Fibroblast of lung (primary cell): ENCODE data around the gene MTRFR. TPM values are rescaled to one million over a fixed set of nuclear protein-coding genes. Genes with fewer than 3 reads are reported as not detected.
"Not testable (repeated sequence)": the region's sequence is repeated elsewhere in the genome, so short reads cannot be mapped to it uniquely, and the experiment has no call there.

Source experiments
- DNase-seq, 2 donors: peaks; one replicate each; pipeline versions ENCODE4 v3.0.0 to v3.0.0-alpha.2; 2010; ENCODE audit warnings: low read depth in 2 of 2
- H2AFZ ChIP-seq: 2 replicates; pipeline ENCODE4 v1.5.1; 2012; ENCODE audit warnings: low read length, control low read depth, inconsistent platforms
- H3K27ac ChIP-seq: 2 replicates; pipeline ENCODE4 v1.5.1; 2011; ENCODE audit warnings: low read length, control low read depth; ENCODE audit not compliant: insufficient read depth
- H3K27me3 ChIP-seq: 2 replicates; pipeline ENCODE4 v1.5.1; 2011; ENCODE audit warnings: mild to moderate bottlenecking, low read length; ENCODE audit not compliant: control insufficient read depth, insufficient read depth
- H3K36me3 ChIP-seq: 2 replicates; pipeline ENCODE4 v1.5.1; 2011; ENCODE audit warnings: low read length; ENCODE audit not compliant: control insufficient read depth, insufficient read depth
- H3K4me1 ChIP-seq: 2 replicates; pipeline ENCODE4 v1.5.1; 2011; ENCODE audit warnings: low read length; ENCODE audit not compliant: control insufficient read depth, insufficient read depth; ENCODE audit errors: extremely low read depth
- H3K4me2 ChIP-seq: 2 replicates; pipeline ENCODE4 v1.5.1; 2011; ENCODE audit warnings: low read length, control low read depth; ENCODE audit not compliant: insufficient read depth; ENCODE audit errors: extremely low read depth
- H3K4me3 ChIP-seq, 4 experiments: fragments of 200-600 bp in 1 of 4; sonication (generic) in 1 of 4; replicated peaks in 1 of 4; 2 replicates each; pipeline ENCODE4 v1.5.1; 2011 to 2016; ENCODE audit warnings: low read length in 4 of 4, low read depth in 3 of 4, mild to moderate bottlenecking in 3 of 4, control low read depth in 2 of 4, inconsistent platforms in 1 of 4, mixed read lengths in 1 of 4; ENCODE audit not compliant: insufficient read depth in 1 of 4; ENCODE audit errors: control extremely low read depth in 1 of 4
- H3K79me2 ChIP-seq: 2 replicates; pipeline ENCODE4 v1.5.1; 2012; ENCODE audit warnings: mild to moderate bottlenecking, low read length, inconsistent platforms; ENCODE audit not compliant: control insufficient read depth, insufficient read depth
- H3K9ac ChIP-seq: 2 replicates; pipeline ENCODE4 v1.5.1; 2011; ENCODE audit warnings: mild to moderate bottlenecking, low read length, control low read depth; ENCODE audit not compliant: insufficient read depth
- H3K9me3 ChIP-seq: 2 replicates; pipeline ENCODE4 v1.5.1; 2012; ENCODE audit warnings: low read depth, low read length; ENCODE audit not compliant: control insufficient read depth, insufficient read depth
- H4K20me1 ChIP-seq: 2 replicates; pipeline ENCODE4 v1.5.1; 2011; ENCODE audit warnings: low read length; ENCODE audit not compliant: control insufficient read depth, insufficient read depth; ENCODE audit errors: extremely low read depth
- CTCF ChIP-seq, 2 donors: IDR thresholded peaks in 1 of 2; conservative IDR thresholded peaks in 1 of 2; 1 replicate in 1 of 2; 2 replicates in 1 of 2; pipeline ENCODE4 v1.5.1; 2011 to 2012; ENCODE audit warnings: low read length in 2 of 2, control low read depth in 1 of 2, inconsistent platforms in 1 of 2, low read depth in 1 of 2, mild to moderate bottlenecking in 1 of 2
- EZH2 ChIP-seq: IDR thresholded peaks from 2 replicates; pipeline ENCODE4 v1.5.1; 2012; ENCODE audit warnings: low read length, control low read depth, mild to moderate bottlenecking; ENCODE audit errors: missing control alignments
- polyA plus RNA-seq, 2 donors: library from polyadenylated mRNA; depleted of rRNA in 1 of 2; stranded (reverse) in 1 of 2; unstranded in 1 of 2; fragments of >200 nt; gene quantifications; 2 replicates each; pipeline ENCODE4 v1.2.1, GENCODE V29; 2011 to 2012; ENCODE audit warnings: missing spikeins in 1 of 2
- total RNA-seq: library from RNA; depleted of rRNA; stranded (reverse); fragments of >200 nt; gene quantifications from 2 replicates; pipeline ENCODE4 v1.2.1, GENCODE V29; 2014

Gene MTRFR
- total and polyA plus RNA-seq, 2 donors (not counting 1 experiment from before 2014, with no cell fraction given) = 10.4 to 17.5 TPM

GRCh38 chr12:123242116-123242904 is 9.1 kb downstream of the MTRFR start:
- H3K4me2 ChIP-seq = no peak overlapping the region
- no peaks in the 10 kb centered on the region for H3K9me3 ChIP-seq
- H3K27me3 ChIP-seq = no peaks in the 10 kb centered on the region
- H3K79me2 ChIP-seq = peaks cover 11% of the 10 kb centered on the region
- H3K9ac ChIP-seq = no peak overlapping the region
- TF ChIP-seq CTCF (conservative IDR thresholded peaks at IDR 0.05 in 1 of 2, IDR thresholded peaks at IDR 0.05 in 1 of 2; ENCODE audit: low read depth in 1 of 2, low read length in 2 of 2) (no peak), EZH2 (no peak)
- no peak overlapping the region for H3K4me3 ChIP-seq
- H3K4me1 ChIP-seq = peaks cover 4% of the 10 kb centered on the region
- no peaks in the 10 kb centered on the region for H3K36me3 ChIP-seq
- H4K20me1 ChIP-seq = no peaks in the 10 kb centered on the region
- no peak for DNase-seq
- H3K27ac ChIP-seq = no peak overlapping the region
- H2AFZ ChIP-seq = no peak overlapping the region

- no peaks in the 10 kb centered on the region for H3K9me3 ChIP-seq
- H3K4me2 ChIP-seq = no peak overlapping the region
- H4K20me1 ChIP-seq = no peaks in the 10 kb centered on the region
- no peak overlapping the region for H3K27ac ChIP-seq
- no peak overlapping the region for H3K4me3 ChIP-seq
- H3K9ac ChIP-seq = no peak overlapping the region
- no peak for DNase-seq
- peaks cover 11% of the 10 kb centered on the region for H3K79me2 ChIP-seq
- H3K36me3 ChIP-seq = no peaks in the 10 kb centered on the region
- TF ChIP-seq CTCF (conservative IDR thresholded peaks at IDR 0.05 in 1 of 2, IDR thresholded peaks at IDR 0.05 in 1 of 2; ENCODE audit: low read depth in 1 of 2, low read length in 2 of 2) (no peak), EZH2 (no peak)
- H3K4me1 ChIP-seq = no peaks in the 10 kb centered on the region
- H3K27me3 ChIP-seq = no peaks in the 10 kb centered on the region
- no peak overlapping the region for H2AFZ ChIP-seq
Observed at GRCh38 chr12:123243671-123244262, 10.5 kb downstream of the MTRFR start.

DNA sequence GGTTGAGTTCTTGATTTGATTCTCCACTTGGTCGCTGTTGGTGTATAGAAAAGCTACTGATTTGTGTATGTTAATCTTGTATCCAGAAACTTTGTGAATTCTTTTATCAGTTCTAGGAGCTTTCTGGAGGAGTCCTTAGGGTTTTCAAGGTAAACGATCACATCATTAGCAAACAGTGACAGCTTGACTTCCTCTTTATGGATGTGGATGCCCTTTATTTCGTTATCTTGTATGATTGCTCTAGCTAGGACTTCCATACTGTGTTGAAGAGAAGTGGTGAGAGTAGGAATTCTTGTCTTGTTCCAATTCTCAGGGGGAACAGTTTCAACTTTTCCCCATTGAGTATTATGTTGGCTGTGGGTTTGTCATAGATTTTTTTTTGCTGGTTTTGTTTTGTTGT is 12.4 kb downstream of the MTRFR start:
- H3K79me2 ChIP-seq = peaks cover 18% of the 10 kb centered on the region

GRCh38 chr12:123248129-123248528 is 14.9 kb downstream of the MTRFR start:
- not testable (repeated sequence) for H3K9me3 ChIP-seq, H4K20me1 ChIP-seq, DNase-seq, H3K27me3 ChIP-seq, H3K4me3 ChIP-seq, H3K9ac ChIP-seq, H2AFZ ChIP-seq, H3K4me1 ChIP-seq, H3K36me3 ChIP-seq, H3K27ac ChIP-seq, H3K4me2 ChIP-seq
- peaks cover 22% of the 10 kb centered on the region for H3K79me2 ChIP-seq

More for the DNA sequence above, 12.4 kb downstream of the MTRFR start:
- no peak for TF ChIP-seq CTCF (conservative IDR thresholded peaks at IDR 0.05 in 1 of 2, IDR thresholded peaks at IDR 0.05 in 1 of 2; ENCODE audit: low read depth in 1 of 2, low read length in 2 of 2)
- TF ChIP-seq EZH2 = no peak
- no peak for DNase-seq
- Histone ChIP-seq H2AFZ (no peak overlapping the region), H3K27me3 (no peaks in the 10 kb centered on the region), H3K9ac (no peak overlapping the region), H3K36me3 (no peaks in the 10 kb centered on the region), H3K4me1 (no peaks in the 10 kb centered on the region), H3K27ac (no peak overlapping the region), H3K9me3 (no peaks in the 10 kb centered on the region), H3K4me3 (no peak overlapping the region), H4K20me1 (no peaks in the 10 kb centered on the region), H3K4me2 (no peak overlapping the region)
